HL-60/S4 treated with phorbol 12-myristate 13-acetate at 8.2 ng/mL for 4 days and 3 days (cell line): ENCODE measurements around the gene PPCDC.

ENCODE experiments used
- in situ Hi-C: fragments of 300-500 bp; cut with MboI; formaldehyde crosslinking; loops from 2 replicates; pipeline ENCODE4 v1.15.0; 2022; ENCODE audit warnings: low sequenced_read_pairs

Gene PPCDC

GRCh38 chr15:75023181-75023871, at the start of gene PPCDC:
TSS of gene PPCDC (plus strand) at chr15:75023590. CDS start at chr15:75028319, 4,729 bp downstream.
- in situ Hi-C loops = no loop called here

GRCh38 chr15:74976159-74976558, 47.2 kb upstream of the PPCDC start:
- in situ Hi-C loops = no loop called here

- in situ Hi-C loops = no loop called here
These were observed 45.8 kb upstream of the PPCDC start for GRCh38 chr15:74977599-74977998.

GRCh38 chr15:74978077-74978476, 45.3 kb upstream of the PPCDC start:
- in situ Hi-C loops = no loop called here

- in situ Hi-C loops = no loop called here
These were observed 44.9 kb upstream of the PPCDC start for GRCh38 chr15:74978503-74978902.

- in situ Hi-C loops = no loop called here
These were observed 41.2 kb upstream of the PPCDC start for GRCh38 chr15:74982183-74982582.

GRCh38 chr15:74983725-74984231, 39.6 kb upstream of the PPCDC start:
- in situ Hi-C loops = no loop called here

GRCh38 chr15:74988007-74988800, 35.2 kb upstream of the PPCDC start:
- in situ Hi-C loops = no loop called here

- in situ Hi-C loops = no loop called here
These were observed 33.9 kb upstream of the PPCDC start for GRCh38 chr15:74989527-74989926.

GRCh38 chr15:74992619-74993018, 30.8 kb upstream of the PPCDC start:
- in situ Hi-C loops = no loop called here

GRCh38 chr15:74994236-74994635, 29.2 kb upstream of the PPCDC start:
- in situ Hi-C loops = no loop called here

- in situ Hi-C loops = no loop called here
These were observed 28.7 kb upstream of the PPCDC start for GRCh38 chr15:74994685-74995084.

- in situ Hi-C loops = no loop called here
These were observed 28.1 kb upstream of the PPCDC start, which contains the start of gene SCAMP5 for GRCh38 chr15:74995182-74995778. TSS of gene SCAMP5 (plus strand) at chr15:74995563. CDS start at chr15:75011840, 16,277 bp downstream.

GRCh38 chr15:74995779-74996765, 27.3 kb upstream of the PPCDC start:
- in situ Hi-C loops = no loop called here

GRCh38 chr15:74997141-74997540, 26.2 kb upstream of the PPCDC start:
- in situ Hi-C loops = no loop called here

GRCh38 chr15:74997543-74997942, 25.8 kb upstream of the PPCDC start:
- in situ Hi-C loops = no loop called here

- in situ Hi-C loops = no loop called here
These were observed 22.1 kb upstream of the PPCDC start for GRCh38 chr15:75001310-75001709.

GRCh38 chr15:75002398-75002797, 21.0 kb upstream of the PPCDC start:
- in situ Hi-C loops = no loop called here

- in situ Hi-C loops = no loop called here
These were observed 16.2 kb upstream of the PPCDC start for GRCh38 chr15:75007216-75007615.

GRCh38 chr15:75008221-75008625, 15.2 kb upstream of the PPCDC start:
- in situ Hi-C loops = no loop called here
